NCI-H2196 treated with DMSO at 0.1 percent for 48 hours (cell line): ENCODE measurements around the gene SYNRG.

Source experiments
- DNase-seq: peaks from one replicate; lab custom pipeline; 2025; ENCODE audit not compliant: unreplicated experiment; lab: John Stamatoyannopoulos, UW

Gene SYNRG

DNA sequence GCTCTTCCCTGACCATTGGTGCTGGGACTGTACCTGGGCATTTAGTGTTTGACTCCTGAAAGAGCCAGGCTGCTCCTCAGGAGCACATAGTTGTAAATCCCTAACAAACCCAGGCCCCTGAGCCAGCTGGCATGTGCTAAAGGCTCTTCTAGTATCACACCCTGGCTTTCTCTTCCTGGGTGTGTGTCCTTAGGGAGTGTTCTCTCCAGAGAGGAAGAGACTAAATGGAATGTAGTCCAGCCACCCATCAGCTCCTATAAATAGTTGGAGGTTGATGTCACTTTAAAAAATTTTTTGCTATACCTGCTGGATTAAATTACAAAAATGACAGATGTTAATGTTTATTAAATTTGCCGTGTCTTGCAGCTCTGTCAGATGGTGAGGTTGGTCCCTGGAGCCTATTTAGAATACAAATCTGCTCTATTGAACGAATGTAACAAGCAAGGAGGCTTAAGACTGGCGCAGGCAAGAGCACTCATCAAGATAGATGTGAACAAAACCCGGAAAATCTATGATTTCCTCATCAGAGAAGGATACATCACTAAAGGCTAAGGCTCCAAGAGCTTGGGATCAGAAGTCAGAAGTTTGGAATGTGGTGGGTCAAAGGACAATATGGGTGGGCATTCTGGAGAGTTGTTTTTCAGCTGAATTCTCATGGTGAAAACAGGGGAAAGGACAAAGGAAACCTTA lies 132.6 kb downstream of the SYNRG start:
- DNase-seq: no peak

- no peak for DNase-seq
Measured at GRCh38 chr17:37475731-37476420, 133.3 kb downstream of the SYNRG start.

GRCh38 chr17:37470181-37470580 lies 139.0 kb downstream of the SYNRG start:
- DNase-seq: no peak

DNA sequence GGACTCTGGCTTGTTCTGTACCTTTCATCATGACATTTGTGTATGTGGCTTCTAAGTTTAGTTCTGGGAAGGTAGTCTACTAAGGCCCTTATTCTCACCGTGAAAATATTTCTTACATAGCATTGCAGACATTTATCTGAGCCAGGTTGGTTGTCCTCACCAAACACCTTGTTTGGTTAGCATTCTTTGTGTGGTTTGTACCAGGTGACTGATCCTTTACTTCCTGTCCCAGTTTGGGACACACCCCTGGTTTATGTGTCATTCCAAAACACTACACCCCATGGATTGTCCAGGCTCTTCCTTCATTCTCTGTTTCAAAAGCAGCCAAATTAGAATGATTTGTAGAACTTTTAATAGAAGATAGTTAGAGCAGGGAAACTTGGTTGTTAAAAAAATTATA lies 142.7 kb downstream of the SYNRG start:
- no peak for DNase-seq

- no peak for DNase-seq
Measured at GRCh38 chr17:37465069-37465616, 144.1 kb downstream of the SYNRG start.
